Measurements from ENCODE around the gene THOC7. TPM values are rescaled to one million over a fixed set of nuclear protein-coding genes. Genes with fewer than 3 reads are reported as not detected.

THOC7 gene
- total RNA-seq, 4 donors from 2014 or later: 32.2 to 77.4 (median 47.9) TPM

GRCh38 chr3:63905731-63906620 lies 42.4 kb upstream of the THOC7 start:
- Histone ChIP-seq H3K4me1 (peaks cover 0 to 11% (median 6%) of the 10 kb centered on the region in 4 donors), H3K4me3 (no peak overlapping the region), H3K9me3 (no peaks in the 10 kb centered on the region), H3K27ac (no peak overlapping the region), H3K27me3 (no peaks in the 10 kb centered on the region), H3K36me3 (no peaks in the 10 kb centered on the region)
- TF ChIP-seq POLR2A (IDR thresholded peaks at IDR 0.05) (no peak), EP300 (IDR thresholded peaks at IDR 0.05) (no peak), CTCF (IDR thresholded peaks at IDR 0.05) (no peak)
- DNase-seq (ENCODE audit: low spot score in 2 of 2): no peak
- WGBS, 2 donors: 90 to 93% methylated on average over 4 of the region's 4 CpGs

- no peaks in the 10 kb centered on the region for H3K9me3 ChIP-seq
- H3K36me3 ChIP-seq: peaks cover 0 to 22% (median 0%) of the 10 kb centered on the region in 3 donors
- peak in 1 of 2 donors; percentile 27 for DNase-seq (ENCODE audit: low spot score in 2 of 2)
- TF ChIP-seq EP300 (IDR thresholded peaks at IDR 0.05) (no peak), POLR2A (IDR thresholded peaks at IDR 0.05) (no peak), CTCF (IDR thresholded peaks at IDR 0.05) (no peak)
- peaks cover 0 to 21% (median 4%) of the 10 kb centered on the region in 4 donors for H3K4me1 ChIP-seq
- 31 to 33% methylated on average over 2 of the region's 2 CpGs for WGBS, 2 donors
- no peaks in the 10 kb centered on the region for H3K27me3 ChIP-seq
- H3K27ac ChIP-seq: no peak overlapping the region
- H3K4me3 ChIP-seq: no peak overlapping the region
Measured at GRCh38 chr3:63900459-63900858, 36.9 kb upstream of the THOC7 start.

DNA sequence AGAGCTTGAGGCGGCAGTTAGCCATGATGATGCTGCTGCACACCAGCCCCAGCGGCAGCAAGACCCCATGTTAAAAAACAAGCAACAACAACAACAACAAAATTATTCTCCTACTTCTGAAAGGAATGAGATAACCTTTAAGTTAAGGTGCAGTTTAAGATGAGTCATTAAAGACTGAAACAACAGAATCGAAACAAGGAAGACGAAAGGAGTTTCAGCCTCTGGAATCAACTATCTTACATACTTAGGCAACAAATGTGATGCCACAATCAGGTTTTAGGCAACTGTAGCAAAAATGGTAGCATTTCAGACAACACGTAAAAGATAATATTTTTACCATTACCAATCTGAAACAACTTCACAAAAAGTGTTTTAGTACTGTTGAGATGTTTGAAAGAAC lies 36.4 kb upstream of the THOC7 start:
- Histone ChIP-seq H3K27me3 (no peaks in the 10 kb centered on the region), H3K36me3 (peaks cover 0 to 22% (median 0%) of the 10 kb centered on the region in 3 donors), H3K27ac (no peak overlapping the region), H3K4me1 (peaks cover 0 to 24% (median 8%) of the 10 kb centered on the region in 4 donors), H3K9me3 (no peaks in the 10 kb centered on the region), H3K4me3 (no peak overlapping the region)
- TF ChIP-seq POLR2A (IDR thresholded peaks at IDR 0.05): no peak
- no peak for TF ChIP-seq EP300 (IDR thresholded peaks at IDR 0.05)
- TF ChIP-seq CTCF (IDR thresholded peaks at IDR 0.05): no peak
- DNase-seq (ENCODE audit: low spot score in 2 of 2): no peak
- WGBS, 2 donors: 93 to 96% methylated on average over 5 of the region's 5 CpGs

- no peak for DNase-seq (ENCODE audit: low spot score in 2 of 2)
- Histone ChIP-seq H3K4me3 (no peak overlapping the region), H3K36me3 (peaks cover 0 to 22% (median 0%) of the 10 kb centered on the region in 3 donors), H3K4me1 (peaks cover 0 to 29% (median 8%) of the 10 kb centered on the region in 4 donors), H3K27ac (no peak overlapping the region), H3K27me3 (no peaks in the 10 kb centered on the region), H3K9me3 (no peaks in the 10 kb centered on the region)
- TF ChIP-seq POLR2A (IDR thresholded peaks at IDR 0.05) (no peak), CTCF (IDR thresholded peaks at IDR 0.05) (no peak), EP300 (IDR thresholded peaks at IDR 0.05) (no peak)
- WGBS, 2 donors: 67 to 81% methylated on average over 1 of the region's 1 CpG
Measured at GRCh38 chr3:63896332-63897030, 32.9 kb upstream of the THOC7 start.
